Esophagus muscularis mucosa (tissue), 4 donors: ENCODE measurements around the gene RNASE3. TPM values are rescaled to one million over a fixed set of nuclear protein-coding genes. Genes with fewer than 3 reads are reported as not detected.
"Not testable (repeated sequence)": the region's sequence is repeated elsewhere in the genome, so short reads cannot be mapped to it uniquely, and the experiment has no call there.

Source experiments
- DNase-seq: peaks from one replicate; pipeline ENCODE4 v3.0.0-alpha.2; 2017; ENCODE audit errors: extremely low spot score
- H3K27ac ChIP-seq, 4 donors: fragments of 200-600 bp; sonication (generic); replicated peaks in 1 of 4; 1 replicate in 3 of 4; 2 replicates in 1 of 4; pipeline ENCODE4 v1.5.1; 2016 to 2019; ENCODE audit warnings: mild to moderate bottlenecking in 1 of 4
- H3K27me3 ChIP-seq, 4 donors: fragments of 200-600 bp; sonication (generic); one replicate each; pipeline versions ENCODE4 v1.5.1 to v1.6.0; 2016 to 2019
- H3K36me3 ChIP-seq, 4 donors: fragments of 200-600 bp; sonication (generic); one replicate each; pipeline ENCODE4 v1.5.1; 2016 to 2019
- H3K4me1 ChIP-seq, 4 donors: fragments of 200-600 bp; sonication (generic); one replicate each; pipeline ENCODE4 v1.5.1; 2016 to 2019
- H3K4me3 ChIP-seq, 4 donors: fragments of 200-600 bp; sonication (generic); 1 replicate in 2 of 4; 2 replicates in 2 of 4; pipeline ENCODE4 v1.5.1; 2016 to 2019; ENCODE audit warnings: mild to moderate bottlenecking in 4 of 4, moderate library complexity in 1 of 4
- H3K9me3 ChIP-seq, 4 donors: fragments of 200-600 bp; sonication (generic); 1 replicate in 3 of 4; 2 replicates in 1 of 4; pipeline ENCODE4 v1.5.1; 2016 to 2019
- CTCF ChIP-seq, 3 experiments: fragments of 200-600 bp in 2 of 3; fragments of 450-650 bp in 1 of 3; sonication (generic) in 2 of 3; IDR thresholded peaks; one replicate each; pipeline ENCODE4 v1.5.1; 2017 to 2019; ENCODE audit warnings: antibody characterized with exemption in 3 of 3, mild to moderate bottlenecking in 2 of 3, moderate library complexity in 1 of 3
- EP300 ChIP-seq: sonication (generic); formaldehyde crosslinking; IDR thresholded peaks from one replicate; pipeline ENCODE4 v1.6.1; 2017; ENCODE audit warnings: antibody characterized with exemption
- POLR2A ChIP-seq: fragments of 450-650 bp; IDR thresholded peaks from one replicate; pipeline ENCODE4 v1.6.1; 2017; ENCODE audit warnings: antibody characterized with exemption, moderate library complexity, mild to moderate bottlenecking, low read depth
- POLR2AphosphoS5 ChIP-seq, 2 donors: sonication (generic); formaldehyde crosslinking; IDR thresholded peaks; one replicate each; pipeline ENCODE4 v1.6.1; 2017; ENCODE audit warnings: antibody characterized with exemption in 2 of 2
- WGBS: methylation state at CpG from one replicate; pipeline ENCODE4 v1.1.5; 2018; 5-methylcytosine and 5-hydroxymethylcytosine counted together
- intact Hi-C: fragments of 100-400 bp; cut with DNase I; formaldehyde crosslinking; loops from one replicate; pipeline ENCODE4 v1.15.1; 2023
- total RNA-seq, 4 donors: library from RNA; depleted of rRNA; stranded (reverse); fragments of >200 nt; gene quantifications; one replicate each; pipeline versions ENCODE4 v1.1.0 to v1.2.1, GENCODE V29; 2016

RNASE3 gene
- total RNA-seq, 4 donors from 2014 or later: 0.52 to 0.83 TPM; not detected in 2

DNA sequence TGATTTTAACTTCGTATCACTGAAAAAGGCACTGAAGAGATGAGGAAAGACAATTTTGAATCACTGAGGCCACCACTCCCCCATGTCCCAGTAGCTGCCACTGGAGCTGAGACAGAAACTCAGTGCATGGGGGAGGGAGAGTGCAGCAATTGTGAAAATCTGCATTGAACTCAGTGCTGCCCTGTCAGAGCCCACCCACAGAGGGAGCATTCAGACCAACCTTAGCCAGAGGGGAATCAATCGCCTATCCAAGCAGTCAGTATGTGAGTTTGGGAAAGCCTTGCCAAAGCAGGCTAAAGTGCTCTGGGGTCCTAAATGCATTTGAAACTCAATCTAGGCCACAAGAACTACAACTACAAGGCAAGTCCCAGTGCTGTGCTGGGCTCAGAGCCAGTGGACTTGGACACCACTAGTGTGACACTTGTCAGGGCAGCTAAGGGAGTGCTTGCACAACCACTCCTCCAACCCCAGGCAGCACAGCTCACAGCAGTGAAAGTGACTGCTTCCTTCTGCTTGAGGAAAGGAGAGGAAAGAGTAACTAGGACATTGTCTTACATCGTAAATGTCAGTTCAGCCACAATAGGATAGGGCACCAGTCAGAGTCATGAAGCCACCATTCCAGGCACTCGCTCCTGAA, 13.3 kb downstream of the RNASE3 start:
- Histone ChIP-seq H3K27ac (no peak overlapping the region), H3K27me3 (peaks cover 0 to 6% (median 0%) of the 10 kb centered on the region in 4 donors), H3K4me1 (no peaks in the 10 kb centered on the region), H3K36me3 (no peaks in the 10 kb centered on the region), H3K4me3 (no peak overlapping the region), H3K9me3 (no peaks in the 10 kb centered on the region)
- 77% methylated on average over 4 of the region's 4 CpGs for WGBS
- no peak for DNase-seq
- intact Hi-C loops: no loop called here
- TF ChIP-seq EP300 (no peak), POLR2A (no peak)

DNA sequence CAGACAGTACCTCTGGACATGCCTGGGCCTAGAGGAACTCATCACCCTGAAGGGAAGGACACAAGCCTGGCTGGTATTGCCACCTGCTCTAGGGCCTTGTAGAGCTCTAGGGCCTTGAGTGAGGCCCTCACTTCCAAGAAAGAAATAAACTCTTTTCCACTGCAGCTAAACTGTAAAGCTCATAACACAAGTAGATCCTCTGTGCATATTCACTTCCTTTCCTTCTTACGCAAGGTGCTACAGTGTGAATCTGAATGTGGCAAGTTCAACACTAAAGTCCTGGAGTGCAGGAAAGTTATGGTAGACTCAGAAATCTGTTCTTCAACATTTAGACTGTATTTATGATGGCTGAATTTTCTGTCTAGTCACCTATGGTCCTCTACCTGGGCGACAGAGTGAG, 14.5 kb downstream of the RNASE3 start:
- no peak overlapping the region for H3K4me3 ChIP-seq
- no peaks in the 10 kb centered on the region for H3K36me3 ChIP-seq
- no peaks in the 10 kb centered on the region for H3K9me3 ChIP-seq
- no peaks in the 10 kb centered on the region for H3K4me1 ChIP-seq
- 90% methylated on average over 2 of the region's 2 CpGs for WGBS
- intact Hi-C loops: no loop called here
- H3K27ac ChIP-seq: no peak overlapping the region
- no peaks in the 10 kb centered on the region for H3K27me3 ChIP-seq
- TF ChIP-seq CTCF (IDR thresholded peaks at IDR 0.05) (no peak), POLR2A (no peak), POLR2AphosphoS5 (IDR thresholded peaks at IDR 0.05) (no peak), EP300 (no peak)
- DNase-seq: no peak

GRCh38 chr14:20907214-20907613, 16.0 kb downstream of the RNASE3 start:
- 100% methylated on average over 1 of the region's 1 CpG for WGBS
- TF ChIP-seq CTCF (IDR thresholded peaks at IDR 0.05): no peak

GRCh38 chr14:20910822-20911221, 19.6 kb downstream of the RNASE3 start:
- intact Hi-C loops, H3K4me3 ChIP-seq, H3K9me3 ChIP-seq, H3K4me1 ChIP-seq, H3K36me3 ChIP-seq, H3K27me3 ChIP-seq, H3K27ac ChIP-seq, DNase-seq: not testable (repeated sequence)
- WGBS: 67% methylated on average over 3 of the region's 14 CpGs

More at GRCh38 chr14:20907214-20907613, 16.0 kb downstream of the RNASE3 start:
- Histone ChIP-seq H3K4me1 (no peaks in the 10 kb centered on the region), H3K36me3 (no peaks in the 10 kb centered on the region), H3K27me3 (peaks cover 0 to 7% (median 0%) of the 10 kb centered on the region in 4 donors), H3K27ac (no peak overlapping the region), H3K4me3 (no peak overlapping the region), H3K9me3 (no peaks in the 10 kb centered on the region)
- DNase-seq: no peak
- intact Hi-C loops: no loop called here

DNA sequence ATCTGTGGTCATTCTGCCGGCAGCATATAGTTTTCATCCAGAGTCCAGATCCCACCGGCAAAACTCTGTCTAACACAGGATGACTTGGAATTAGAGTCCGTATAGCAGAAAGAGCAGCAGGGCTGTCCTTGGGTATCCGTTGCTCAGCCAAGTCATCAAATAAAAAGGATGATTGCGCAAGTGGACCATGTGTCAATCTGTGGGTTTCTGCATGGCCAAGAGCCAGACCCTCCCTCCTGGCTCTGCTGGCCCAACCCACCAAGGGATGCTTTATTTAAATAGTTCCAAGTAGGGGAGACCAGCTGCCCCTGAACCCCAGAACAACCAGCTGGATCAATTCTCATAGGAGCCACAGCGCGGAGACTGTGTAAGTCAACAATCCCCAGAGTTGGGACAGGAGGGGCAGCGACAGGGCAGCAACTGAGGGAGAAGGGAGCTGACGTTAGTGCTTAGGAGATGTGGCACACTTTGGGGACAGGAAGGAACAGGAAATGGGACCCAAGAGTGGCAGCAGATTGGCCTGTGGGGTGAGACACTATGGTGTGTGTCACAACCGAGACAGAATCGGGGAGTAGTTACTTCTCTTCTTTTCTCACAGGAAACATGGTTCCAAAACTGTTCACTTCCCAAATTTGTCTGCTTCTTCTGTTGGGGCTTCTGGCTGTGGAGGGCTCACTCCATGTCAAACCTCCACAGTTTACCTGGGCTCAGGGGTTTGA, 28.0 kb downstream of the RNASE3 start:
- peaks cover 0 to 19% (median 0%) of the 10 kb centered on the region in 4 donors for H3K27me3 ChIP-seq
- H3K4me3 ChIP-seq, H3K4me1 ChIP-seq, H3K9me3 ChIP-seq, intact Hi-C loops, H3K36me3 ChIP-seq, H3K27ac ChIP-seq, DNase-seq: not testable (repeated sequence)
- WGBS: 66% methylated on average over 11 of the region's 11 CpGs

GRCh38 chr14:20923766-20924297, 32.6 kb downstream of the RNASE3 start:
- H3K4me1 ChIP-seq, intact Hi-C loops, H3K27ac ChIP-seq, H3K9me3 ChIP-seq, DNase-seq, H3K4me3 ChIP-seq, H3K36me3 ChIP-seq: not testable (repeated sequence)
- peaks cover 0 to 30% (median 0%) of the 10 kb centered on the region in 4 donors for H3K27me3 ChIP-seq
- 73% methylated on average over 2 of the region's 2 CpGs for WGBS
